NCI-H460 (cell line): Measurements from ENCODE around the gene CCL8. TPM values are rescaled to one million over a fixed set of nuclear protein-coding genes. Genes with fewer than 3 reads are reported as not detected.

ENCODE experiments used
- DNase-seq: peaks from one replicate; pipeline ENCODE4 v3.0.0-alpha.2; 2016; ENCODE audit warnings: low read depth; ENCODE audit errors: extremely low read depth
- polyA plus RNA-seq: library from polyadenylated mRNA; depleted of rRNA; stranded (reverse); fragments of >200 nt; gene quantifications from 2 replicates; pipeline ENCODE4 v1.2.3, GENCODE V29; 2014; cell fraction: nucleus; rRNA removed
- total RNA-seq: library from RNA; depleted of rRNA; stranded (reverse); fragments of >200 nt; shearing (Covaris generic); gene quantifications from 2 replicates; pipeline ENCODE4 v1.2.3, GENCODE V29; 2014; rRNA removed

The CCL8 gene
- not detected in 2 replicates for total RNA-seq
- not detected in 2 replicates for polyA plus RNA-seq

DNA sequence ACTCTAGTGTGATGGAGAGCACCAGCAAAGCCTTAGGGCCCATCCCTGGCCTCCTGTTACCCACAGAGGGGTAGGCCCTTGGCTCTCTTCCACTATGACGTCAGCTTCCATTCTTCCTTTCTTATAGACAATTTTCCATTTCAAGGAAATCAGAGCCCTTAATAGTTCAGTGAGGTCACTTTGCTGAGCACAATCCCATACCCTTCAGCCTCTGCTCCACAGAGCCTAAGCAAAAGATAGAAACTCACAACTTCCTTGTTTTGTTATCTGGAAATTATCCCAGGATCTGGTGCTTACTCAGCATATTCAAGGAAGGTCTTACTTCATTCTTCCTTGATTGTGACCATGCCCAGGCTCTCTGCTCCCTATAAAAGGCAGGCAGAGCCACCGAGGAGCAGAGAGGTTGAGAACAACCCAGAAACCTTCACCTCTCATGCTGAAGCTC is at the start of gene CCL8:
Gene CCL8 (plus strand): TSS at position 397 of the 445 bp plus-strand sequence. CDS start 67 bp downstream, outside the sequence.
- DNase-seq: no peak

DNA sequence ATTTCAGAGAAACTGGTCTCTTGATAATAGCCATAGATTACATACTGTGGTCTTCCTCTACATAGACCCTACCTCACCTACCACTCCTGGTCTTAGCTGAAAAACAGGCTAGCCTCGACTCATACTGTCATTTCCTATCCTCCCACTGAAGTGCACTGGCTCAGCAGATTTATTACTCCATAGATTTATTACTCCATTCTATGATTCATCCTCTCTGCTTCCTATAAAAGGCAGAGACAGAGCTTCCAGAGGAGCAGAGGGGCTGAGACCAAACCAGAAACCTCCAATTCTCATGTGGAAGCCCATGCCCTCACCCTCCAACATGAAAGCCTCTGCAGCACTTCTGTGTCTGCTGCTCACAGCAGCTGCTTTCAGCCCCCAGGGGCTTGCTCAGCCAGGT is 49.3 kb upstream of the CCL8 start, which contains the start of gene CCL7:
Gene CCL7 (plus strand): TSS at position 253 of the 400 bp plus-strand sequence. CDS start 70 bp downstream, at position 323.
- DNase-seq: no peak

DNA sequence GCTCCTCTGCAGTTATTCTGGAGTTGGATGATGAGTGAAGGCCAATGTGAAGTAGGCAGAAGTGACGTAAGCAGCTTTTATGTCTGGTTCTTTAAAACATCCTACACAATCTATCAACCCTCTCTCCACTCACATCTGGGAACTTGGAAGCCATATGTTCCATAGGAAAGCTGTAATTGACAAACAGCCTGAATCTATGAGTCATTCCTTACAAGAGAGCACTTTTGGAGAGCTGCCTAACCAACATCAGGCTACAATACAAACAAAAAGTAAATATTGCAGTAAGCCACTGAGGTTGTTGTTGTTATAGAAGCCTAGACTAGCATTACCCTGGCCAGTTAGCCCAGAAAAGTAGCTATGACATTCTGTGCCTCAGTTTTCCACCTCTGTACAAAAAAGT is 43.4 kb upstream of the CCL8 start:
- DNase-seq: no peak

DNA sequence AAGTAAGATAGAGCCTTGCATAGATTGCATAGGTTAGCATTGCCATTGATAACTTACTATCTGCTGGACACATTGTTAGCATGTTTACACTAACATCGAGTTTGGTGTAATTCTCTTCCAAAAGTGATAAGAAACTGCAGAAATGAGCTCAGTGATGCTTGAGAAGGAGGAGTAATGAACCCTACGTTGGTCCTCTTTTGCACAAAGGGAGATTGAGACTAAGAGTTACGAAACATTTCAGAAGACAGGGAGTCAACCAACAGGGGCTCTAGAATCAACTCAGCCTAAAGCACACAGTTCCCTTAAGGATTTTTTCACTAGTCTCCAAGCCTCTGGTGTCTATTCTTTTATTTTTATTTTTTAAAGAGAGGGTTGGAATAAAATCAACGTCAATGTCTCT is 42.4 kb upstream of the CCL8 start:
- DNase-seq: no peak

DNA sequence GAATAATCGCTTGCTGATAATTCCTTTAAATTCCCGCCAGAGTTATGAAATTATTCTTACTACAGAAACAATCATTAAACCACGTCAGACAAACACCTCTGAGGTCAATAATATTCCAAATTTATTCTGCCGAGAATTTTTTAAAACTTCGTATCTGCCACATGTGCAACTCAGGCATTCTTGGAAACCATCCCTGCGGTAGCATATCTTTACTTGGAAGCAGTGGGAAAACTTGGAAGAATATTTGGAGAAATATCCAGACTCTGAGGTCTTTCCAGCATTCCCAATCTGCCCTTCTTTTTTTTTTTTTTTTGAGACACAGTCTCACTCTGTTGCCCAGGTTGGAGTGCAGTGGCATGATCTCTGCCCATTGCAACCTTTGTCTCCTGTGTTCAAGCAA is 35.7 kb upstream of the CCL8 start:
- DNase-seq: no peak

DNA sequence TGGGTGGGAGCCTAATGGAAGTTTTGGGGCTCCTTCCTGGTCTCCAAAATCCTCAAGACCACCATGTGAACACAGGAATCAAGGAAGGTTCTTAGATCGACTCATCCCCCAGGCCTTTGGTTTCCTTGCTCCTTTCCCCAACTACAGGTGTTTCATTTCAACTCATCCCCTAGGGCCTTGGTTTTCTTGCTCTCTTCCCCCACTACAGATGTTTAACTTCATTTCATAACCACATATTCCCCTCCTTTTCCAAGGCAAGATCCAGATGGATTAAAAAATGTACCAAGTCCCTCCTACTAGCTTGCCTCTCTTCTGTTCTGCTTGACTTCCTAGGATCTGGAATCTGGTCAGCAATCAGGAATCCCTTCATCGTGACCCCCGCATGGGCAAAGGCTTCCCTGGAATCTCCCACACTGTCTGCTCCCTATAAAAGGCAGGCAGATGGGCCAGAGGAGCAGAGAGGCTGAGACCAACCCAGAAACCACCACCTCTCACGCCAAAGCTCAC is 33.9 kb upstream of the CCL8 start, which contains the start of gene CCL11:
Gene CCL11 (plus strand): TSS at position 457 of the 507 bp plus-strand sequence. CDS start 67 bp downstream, outside the sequence.
- DNase-seq: no peak

DNA sequence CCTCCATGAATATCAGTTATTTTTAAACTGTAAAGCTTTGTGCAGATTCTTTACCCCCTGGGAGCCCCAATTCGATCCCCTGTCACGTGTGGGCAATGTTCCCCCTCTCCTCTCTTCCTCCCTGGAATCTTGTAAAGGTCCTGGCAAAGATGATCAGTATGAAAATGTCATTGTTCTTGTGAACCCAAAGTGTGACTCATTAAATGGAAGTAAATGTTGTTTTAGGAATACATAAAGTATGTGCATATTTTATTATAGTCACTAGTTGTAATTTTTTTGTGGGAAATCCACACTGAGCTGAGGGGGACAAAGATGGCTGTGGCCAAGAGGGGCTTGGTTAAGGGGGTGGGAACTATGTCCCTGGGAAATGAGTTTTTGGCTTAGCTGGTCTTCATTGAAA is 31.4 kb upstream of the CCL8 start:
- DNase-seq: no peak

DNA sequence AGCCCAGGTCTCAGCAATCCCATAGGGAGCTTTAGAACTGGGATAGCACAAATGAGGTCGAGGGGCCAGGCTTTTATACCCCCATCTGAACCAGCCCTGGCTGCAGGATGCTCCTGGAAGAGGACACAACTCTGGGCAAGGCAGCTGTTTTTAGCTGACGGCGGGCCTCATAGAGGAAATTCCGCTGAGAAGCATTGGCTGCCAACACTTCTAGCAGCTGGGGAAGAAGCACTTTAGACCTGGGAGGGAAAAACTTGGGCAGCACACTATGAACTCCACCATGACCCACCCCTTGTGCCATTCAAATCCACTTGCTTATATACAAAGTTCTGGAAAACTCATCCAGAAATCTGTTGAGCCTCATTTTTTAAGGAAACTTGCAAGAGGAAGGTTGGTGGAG is 28.6 kb upstream of the CCL8 start:
- DNase-seq: no peak

DNA sequence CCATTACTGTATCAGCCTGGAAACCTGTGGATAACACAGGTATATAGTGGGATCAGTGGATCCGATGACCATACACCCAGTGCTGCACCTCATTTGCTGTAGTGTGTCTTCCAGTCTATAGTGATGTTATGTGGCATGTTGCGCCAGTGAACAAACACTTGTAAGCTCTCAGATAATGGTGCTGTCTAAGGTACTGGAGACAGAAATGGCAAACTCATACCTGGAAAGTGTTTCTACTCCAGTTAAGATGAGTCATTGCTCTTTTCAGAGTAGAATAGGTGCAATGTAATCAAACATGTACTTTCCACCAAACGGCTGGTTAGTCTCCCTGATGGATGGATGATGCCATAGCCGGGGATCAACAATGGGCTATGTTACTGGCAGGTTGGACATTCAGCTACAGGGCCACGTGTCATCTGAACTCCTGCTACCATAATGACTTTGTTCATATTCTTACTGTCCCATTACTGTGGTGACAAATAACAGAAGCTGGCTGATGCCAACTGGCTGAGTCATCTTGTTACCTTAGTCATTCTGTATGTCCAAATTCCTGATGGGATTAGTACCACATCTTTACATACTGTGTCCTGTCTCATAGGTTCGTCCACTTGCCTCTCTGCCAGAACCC is 27.4 kb upstream of the CCL8 start:
- no peak for DNase-seq

DNA sequence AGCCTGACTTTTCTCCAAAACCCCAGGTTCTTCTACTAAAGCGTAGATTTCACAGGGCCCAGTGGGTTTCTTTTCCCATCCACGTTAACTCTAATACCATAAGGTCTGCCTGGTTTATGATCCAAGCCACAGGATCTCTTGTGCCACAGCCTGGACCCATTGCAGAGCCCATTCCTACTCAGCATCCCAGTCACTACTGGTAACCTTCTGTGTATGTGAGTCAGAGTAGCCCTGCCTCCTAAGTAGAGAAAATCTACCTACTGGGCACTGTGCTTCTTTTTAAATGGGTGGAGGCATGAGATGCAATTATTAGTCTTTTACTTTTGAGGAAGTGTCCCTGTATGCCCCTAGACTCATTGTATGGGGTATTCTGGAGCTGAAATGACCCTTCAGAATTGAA is 20.2 kb upstream of the CCL8 start:
- no peak for DNase-seq

DNA sequence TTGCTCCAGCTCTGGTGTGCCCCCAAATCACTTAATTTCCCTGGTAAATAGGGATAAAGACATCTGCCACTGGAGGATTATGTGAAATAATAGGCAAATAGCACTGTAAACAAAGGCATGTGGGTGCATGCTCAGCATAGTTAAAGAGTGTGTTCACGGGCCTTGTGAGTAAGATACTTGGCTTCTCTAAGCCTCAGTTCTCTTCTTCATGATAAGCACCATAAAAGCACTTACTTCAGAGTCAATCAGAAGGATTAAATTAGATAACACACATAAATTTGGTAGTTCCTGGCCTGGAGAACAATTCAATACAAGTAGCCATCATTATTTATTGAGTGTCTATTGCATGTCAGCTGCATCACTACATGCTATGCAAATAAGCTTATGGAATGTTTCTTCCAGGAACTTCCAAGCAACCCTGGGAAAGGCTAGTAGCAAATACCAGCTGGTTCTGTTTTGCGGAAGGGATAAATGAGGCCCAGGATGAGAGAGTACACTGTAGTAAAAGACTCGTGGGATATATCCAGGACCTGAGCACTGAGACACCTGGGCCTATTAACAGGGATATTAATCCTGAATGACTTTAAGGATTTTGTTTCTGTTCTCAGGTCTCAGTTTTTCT is 19.2 kb upstream of the CCL8 start:
- DNase-seq: no peak

DNA sequence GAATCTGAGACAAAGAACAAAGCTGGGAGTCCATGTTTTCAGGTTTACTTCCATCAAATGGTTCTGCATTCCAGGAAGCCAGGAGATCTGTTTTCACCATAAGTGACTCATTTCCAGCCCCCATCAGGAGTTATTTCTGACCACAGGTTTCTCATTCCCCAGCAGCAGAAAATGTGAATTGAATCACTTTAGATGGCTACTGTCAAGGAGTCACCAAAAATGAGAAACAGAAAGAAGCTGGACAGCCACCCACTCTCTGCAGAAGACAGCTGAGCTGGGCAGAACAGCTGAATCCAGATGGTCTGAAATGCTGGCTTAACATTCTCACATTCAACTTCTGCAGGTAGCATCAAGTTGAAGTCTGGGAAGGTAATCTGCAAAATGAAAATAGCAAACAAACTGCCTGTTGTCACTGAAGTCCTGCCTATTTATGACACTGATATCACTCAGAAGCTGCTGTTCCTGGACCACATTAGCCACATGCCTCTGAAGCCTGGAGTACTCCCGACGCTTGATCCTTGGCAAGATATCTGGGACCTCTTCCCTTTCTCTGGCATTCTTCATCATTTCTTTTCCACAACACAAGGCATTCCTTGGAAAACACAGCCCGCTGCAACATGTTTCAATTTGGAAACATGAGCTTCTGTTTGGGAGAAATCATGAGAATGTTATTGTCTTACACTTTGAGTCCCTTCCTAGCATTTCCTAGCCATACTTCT is 18.4 kb upstream of the CCL8 start:
- no peak for DNase-seq

DNA sequence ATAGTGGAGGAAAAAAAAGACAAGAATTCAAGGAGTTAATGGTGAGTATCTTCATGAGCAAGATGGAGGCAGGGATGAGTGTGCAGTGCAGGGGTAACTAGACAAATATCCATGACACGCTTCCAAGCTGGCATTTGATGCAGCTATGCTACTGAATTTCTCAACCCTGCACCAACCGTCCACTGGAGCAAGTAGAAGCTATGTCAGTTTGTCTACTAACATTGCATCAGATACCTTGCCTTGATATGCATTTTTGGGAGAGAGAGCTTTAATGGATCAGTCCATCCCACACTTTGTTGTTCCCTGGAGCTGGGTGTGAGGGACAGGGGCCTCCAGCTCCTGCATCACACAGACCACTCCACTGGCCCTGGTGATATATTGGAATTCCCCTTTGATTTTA is 17.2 kb upstream of the CCL8 start:
- no peak for DNase-seq

DNA sequence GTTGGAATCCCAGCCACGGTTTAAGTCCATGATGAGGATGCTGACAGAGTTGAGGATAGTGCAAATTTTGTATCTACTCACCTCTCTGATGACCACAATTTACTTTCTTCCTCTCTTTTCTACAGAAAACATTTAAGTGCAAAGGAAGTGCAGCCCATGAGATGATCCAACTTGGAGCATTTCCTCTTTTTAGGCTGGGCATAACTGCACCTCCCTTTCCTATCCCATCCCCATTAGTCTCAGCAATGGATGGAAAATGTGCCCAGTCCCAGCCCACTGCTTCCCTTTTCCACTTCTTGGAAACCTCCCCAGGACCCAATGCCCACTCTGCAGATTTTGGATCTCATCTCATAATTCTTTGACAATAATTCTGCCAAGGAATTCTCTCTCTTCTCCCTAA is 16.6 kb upstream of the CCL8 start:
- no peak for DNase-seq

DNA sequence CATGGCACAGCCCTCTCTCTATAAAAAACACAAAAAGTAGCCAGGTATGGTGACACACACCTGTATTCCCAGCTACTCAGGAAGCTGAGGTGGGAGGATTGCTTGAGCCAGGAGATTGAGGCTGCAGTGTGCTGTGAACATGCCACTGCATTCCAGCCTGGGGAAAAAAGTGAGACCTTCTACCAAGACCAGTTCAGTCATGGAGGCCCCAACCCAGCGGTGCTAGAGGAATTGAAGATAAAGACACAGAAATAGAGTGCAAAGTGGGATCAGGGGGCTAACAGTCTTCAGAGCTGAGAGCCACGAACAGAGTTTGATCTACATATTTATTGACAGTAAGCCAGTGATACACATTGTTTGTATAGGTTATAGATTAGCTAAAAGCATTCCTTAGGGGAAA is 15.6 kb upstream of the CCL8 start:
- DNase-seq: no peak

DNA sequence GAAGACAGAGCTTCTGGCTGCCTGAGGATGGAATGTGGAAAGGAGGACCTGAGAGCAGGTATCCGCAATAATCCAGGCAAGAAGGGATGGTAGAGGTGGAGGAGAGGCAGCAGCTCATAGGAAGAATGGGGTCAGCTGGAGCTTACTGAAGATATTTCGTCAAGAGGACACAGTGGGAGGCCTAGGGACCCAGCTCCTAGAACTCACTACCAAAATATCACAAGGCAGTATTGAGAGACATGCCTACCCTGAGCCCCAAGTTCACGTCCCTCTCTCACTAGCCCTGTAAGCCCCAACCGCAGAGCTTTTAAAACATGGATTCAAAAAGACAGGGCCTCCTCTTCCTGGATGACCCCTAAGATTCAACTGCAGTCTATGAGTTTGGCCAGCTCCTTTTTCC is 14.2 kb upstream of the CCL8 start:
- no peak for DNase-seq

DNA sequence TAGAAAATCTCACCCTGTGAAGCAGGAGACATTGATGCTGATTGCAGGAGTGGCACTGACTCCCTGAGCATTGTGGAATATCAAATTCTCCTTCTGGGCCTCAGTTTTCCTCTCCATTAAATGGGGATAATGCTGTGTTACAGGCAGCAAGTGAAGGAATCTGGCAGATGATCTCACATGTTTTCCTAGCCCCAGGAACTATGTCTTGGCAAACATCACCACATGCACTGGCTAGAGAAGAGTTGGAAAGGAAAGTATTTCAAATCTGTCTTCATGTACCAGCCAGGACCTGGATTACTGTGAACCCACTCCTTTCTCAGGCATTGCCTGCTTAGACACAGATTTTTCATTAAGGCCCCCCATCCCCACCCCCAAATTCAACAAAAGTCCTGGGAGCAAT is 13.6 kb upstream of the CCL8 start:
- no peak for DNase-seq

DNA sequence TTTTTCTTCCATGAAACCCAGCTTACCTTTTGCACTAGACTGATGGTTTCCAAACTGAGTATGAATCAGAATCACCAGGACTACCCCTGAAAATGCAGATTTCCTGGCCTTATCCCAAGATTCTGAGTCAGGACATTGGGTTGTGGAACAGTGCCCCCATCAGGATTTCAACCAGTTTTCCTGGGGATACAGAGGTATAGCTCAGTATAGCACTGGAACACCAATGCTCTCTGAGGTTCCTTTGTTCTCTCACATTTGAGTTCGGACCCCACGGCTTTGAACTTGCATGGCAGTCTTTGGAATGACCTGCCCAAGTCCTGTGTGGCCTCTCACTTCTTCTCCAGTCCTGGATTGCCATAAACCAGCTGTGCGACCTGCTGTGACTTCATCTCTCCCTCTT is 12.8 kb upstream of the CCL8 start:
- no peak for DNase-seq

DNA sequence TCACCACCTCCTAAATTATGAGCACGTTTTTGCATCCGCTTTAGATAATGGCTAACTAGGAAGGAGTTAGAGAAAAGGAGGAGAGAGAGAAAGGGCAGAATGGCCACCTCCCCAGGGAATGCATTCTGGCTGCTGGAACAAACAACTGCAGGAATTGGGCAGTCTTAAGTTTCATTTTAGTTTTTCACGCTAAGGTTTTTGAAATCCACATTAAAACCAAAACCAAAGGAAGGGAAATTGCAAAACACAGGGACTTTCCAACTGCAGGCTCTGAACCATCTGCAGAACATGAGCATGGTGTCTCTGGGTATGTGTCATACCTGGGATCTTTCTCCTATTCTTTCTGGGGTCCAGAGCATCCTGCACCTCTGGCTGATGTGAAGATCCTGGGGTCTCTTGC is 12.1 kb upstream of the CCL8 start:
- DNase-seq: no peak

DNA sequence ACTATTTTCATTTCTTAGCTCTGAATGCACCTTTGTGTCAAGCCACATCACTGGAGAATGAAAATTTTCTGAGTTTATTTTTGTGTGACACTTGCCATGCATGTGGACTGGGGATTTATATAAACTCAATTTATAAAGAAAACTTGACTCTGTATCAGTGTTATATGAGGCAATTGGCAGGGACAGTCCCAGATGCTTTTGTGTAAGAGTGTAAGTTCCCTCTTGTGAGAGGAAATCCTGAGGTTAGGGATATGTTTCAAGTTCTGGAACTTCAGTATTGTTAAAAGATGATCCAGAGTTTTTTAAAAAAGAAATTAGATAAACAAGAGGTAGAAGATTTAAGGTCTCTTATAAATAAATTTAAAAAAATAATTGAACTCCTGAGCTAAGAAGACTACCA is 10.9 kb upstream of the CCL8 start:
- no peak for DNase-seq

DNA sequence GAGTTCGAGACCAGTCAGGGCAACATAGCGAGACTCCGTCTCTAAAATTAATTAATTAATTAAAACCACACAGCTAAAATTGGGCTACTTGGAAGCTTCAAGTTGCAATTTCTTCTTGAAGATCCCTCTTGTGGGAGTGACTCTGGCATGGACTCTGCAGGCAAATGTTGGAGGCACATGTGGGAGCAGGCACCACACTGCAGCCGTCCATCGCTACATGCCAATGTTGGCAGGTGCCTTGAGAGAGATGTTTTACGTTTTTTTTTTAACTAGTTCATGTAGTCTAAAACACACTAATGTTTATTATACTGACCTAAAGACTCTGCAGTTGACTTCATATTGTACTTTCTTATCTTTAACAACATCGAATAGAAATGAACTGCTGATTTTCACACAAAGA is 7.9 kb upstream of the CCL8 start:
- DNase-seq: no peak

DNA sequence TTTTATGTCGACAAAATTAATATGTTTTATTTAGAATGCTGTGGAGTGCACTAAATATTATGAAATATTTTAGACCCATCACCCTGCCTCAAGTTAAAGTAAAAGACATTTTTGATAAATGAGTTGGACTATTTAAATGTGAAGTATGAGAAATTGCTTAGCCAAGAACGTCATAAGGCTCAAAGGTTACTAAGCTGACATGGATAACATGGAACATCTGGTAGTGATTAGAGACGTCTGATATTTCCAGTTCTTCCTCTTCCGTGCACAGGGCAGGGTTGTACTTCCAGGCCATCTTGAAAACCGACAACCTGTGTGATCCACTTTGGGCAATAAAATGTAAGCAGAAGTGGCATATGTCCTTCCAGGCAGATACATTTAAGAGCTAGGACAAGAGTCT is 7.2 kb upstream of the CCL8 start:
- DNase-seq: no peak
